ENCODE measurements around the gene CYTH1.

Gene CYTH1

GRCh38 chr17:78642707-78643106 is 139.4 kb downstream of the CYTH1 start:
- Histone ChIP-seq H3K4me2 (no peak overlapping the region), H3K4me1 (ENCODE audit: low read depth, poor library complexity, severe bottlenecking) (peaks cover 3% of the 10 kb centered on the region), H3K4me3 (IDR thresholded peaks at IDR 0.05; ENCODE audit: insufficient read depth, low read depth, low read length) (no peak overlapping the region), H3K9ac (no peak overlapping the region), H4K20me1 (ENCODE audit: insufficient read depth) (no peaks in the 10 kb centered on the region), H3K36me3 (ENCODE audit: insufficient read depth) (no peaks in the 10 kb centered on the region), H3K27ac (no peak overlapping the region), H3K27me3 (ENCODE audit: insufficient read depth, low read depth) (peaks cover 31% of the 10 kb centered on the region), H3K79me2 (ENCODE audit: insufficient read depth, low read depth) (no peaks in the 10 kb centered on the region), H2AFZ (ENCODE audit: low read depth) (no peak overlapping the region)
- no peak for TF ChIP-seq CTCF (conservative IDR thresholded peaks at IDR 0.05; ENCODE audit: low read depth, low read length)

DNA sequence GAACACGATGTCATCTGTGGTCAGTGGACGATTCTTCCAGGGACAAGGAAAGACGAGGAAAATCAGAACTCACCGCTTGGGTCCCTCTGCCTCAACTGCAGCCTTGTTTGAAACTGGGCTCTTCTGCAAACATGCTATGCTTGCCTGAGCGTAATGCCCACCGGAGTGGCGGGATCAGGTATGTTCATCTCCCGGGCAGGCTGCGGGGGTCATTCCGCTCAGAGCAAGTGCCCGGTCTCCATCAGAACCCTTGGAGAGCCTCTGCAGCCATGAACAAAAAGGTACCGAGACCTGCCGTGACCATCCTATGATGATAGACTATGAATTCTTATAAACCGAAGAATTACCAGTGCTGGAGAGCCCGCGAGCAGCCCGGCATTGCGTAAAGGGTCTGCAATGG is 140.4 kb downstream of the CYTH1 start:
- no peak for TF ChIP-seq CTCF (conservative IDR thresholded peaks at IDR 0.05; ENCODE audit: low read depth, low read length)
- no peak overlapping the region for H3K9ac ChIP-seq
- no peak overlapping the region for H3K27ac ChIP-seq

GRCh38 chr17:78641243-78641642 is 140.8 kb downstream of the CYTH1 start:
- H4K20me1 ChIP-seq (ENCODE audit: insufficient read depth): no peaks in the 10 kb centered on the region
- no peak for TF ChIP-seq CTCF (conservative IDR thresholded peaks at IDR 0.05; ENCODE audit: low read depth, low read length)
- no peak overlapping the region for H3K9ac ChIP-seq
- H3K27me3 ChIP-seq (ENCODE audit: insufficient read depth, low read depth): peaks cover 25% of the 10 kb centered on the region; the same call in 1 of the 2 replicates
- peaks cover 3% of the 10 kb centered on the region for H3K4me1 ChIP-seq (ENCODE audit: low read depth, poor library complexity, severe bottlenecking)
- H3K79me2 ChIP-seq (ENCODE audit: insufficient read depth, low read depth): no peaks in the 10 kb centered on the region
- H3K4me3 ChIP-seq (IDR thresholded peaks at IDR 0.05; ENCODE audit: insufficient read depth, low read depth, low read length): no peak overlapping the region
- H3K4me2 ChIP-seq: no peak overlapping the region
- no peak overlapping the region for H2AFZ ChIP-seq (ENCODE audit: low read depth)
- no peak overlapping the region for H3K27ac ChIP-seq
- H3K36me3 ChIP-seq (ENCODE audit: insufficient read depth): no peaks in the 10 kb centered on the region

More for the DNA sequence above, 140.4 kb downstream of the CYTH1 start:
- Histone ChIP-seq H3K4me2 (no peak overlapping the region), H3K4me1 (ENCODE audit: low read depth, poor library complexity, severe bottlenecking) (peaks cover 3% of the 10 kb centered on the region), H4K20me1 (ENCODE audit: insufficient read depth) (no peaks in the 10 kb centered on the region), H3K27me3 (ENCODE audit: insufficient read depth, low read depth) (peaks cover 28% of the 10 kb centered on the region; the same call in 1 of the 2 replicates), H3K79me2 (ENCODE audit: insufficient read depth, low read depth) (no peaks in the 10 kb centered on the region), H3K4me3 (IDR thresholded peaks at IDR 0.05; ENCODE audit: insufficient read depth, low read depth, low read length) (no peak overlapping the region), H3K36me3 (ENCODE audit: insufficient read depth) (no peaks in the 10 kb centered on the region), H2AFZ (ENCODE audit: low read depth) (no peak overlapping the region)

DNA sequence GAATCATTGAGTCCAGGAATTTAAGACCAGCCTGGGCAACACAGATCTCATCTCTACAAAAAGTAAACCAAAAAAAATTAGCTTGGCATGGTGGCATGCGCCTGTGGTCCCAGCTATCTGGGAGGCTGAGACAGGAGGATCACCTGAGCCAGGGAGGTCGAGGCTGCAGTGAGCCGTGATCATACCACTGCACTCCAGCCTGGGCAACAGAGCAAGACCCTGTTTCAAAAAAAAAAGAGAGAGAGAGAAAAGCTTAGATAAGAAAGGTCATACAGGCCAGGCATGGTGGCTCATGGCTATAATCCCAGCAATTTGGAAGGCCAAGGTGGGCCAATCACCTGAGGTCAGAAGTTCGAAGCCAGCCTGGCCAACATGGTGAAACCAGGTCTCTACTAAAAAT is 141.4 kb downstream of the CYTH1 start:
- H3K79me2 ChIP-seq (ENCODE audit: insufficient read depth, low read depth): no peaks in the 10 kb centered on the region
- H4K20me1 ChIP-seq (ENCODE audit: insufficient read depth): no peaks in the 10 kb centered on the region
- H3K9ac ChIP-seq: no peak overlapping the region
- H2AFZ ChIP-seq (ENCODE audit: low read depth): no peak overlapping the region
- H3K4me2 ChIP-seq: no peak overlapping the region
- no peak overlapping the region for H3K4me3 ChIP-seq (IDR thresholded peaks at IDR 0.05; ENCODE audit: insufficient read depth, low read depth, low read length)
- peaks cover under 1% of the 10 kb centered on the region for H3K4me1 ChIP-seq (ENCODE audit: low read depth, poor library complexity, severe bottlenecking)
- TF ChIP-seq CTCF (conservative IDR thresholded peaks at IDR 0.05; ENCODE audit: low read depth, low read length): no peak
- peaks cover 19% of the 10 kb centered on the region; the same call in 1 of the 2 replicates for H3K27me3 ChIP-seq (ENCODE audit: insufficient read depth, low read depth)
- H3K36me3 ChIP-seq (ENCODE audit: insufficient read depth): no peaks in the 10 kb centered on the region
- no peak overlapping the region for H3K27ac ChIP-seq

All from KMS-11 (cell line).